SH-SY5Y (cell line): Measurements from ENCODE around the gene HSD11B2.

ENCODE experiments used
- GATA2 ChIP-seq: IDR thresholded peaks from 2 replicates; pipeline ENCODE4 v1.6.1; 2011; ENCODE audit warnings: mild to moderate bottlenecking, low read depth, low read length
- GATA3 ChIP-seq: IDR thresholded peaks from 2 replicates; pipeline ENCODE4 v1.6.1; 2011; ENCODE audit warnings: low read depth, mild to moderate bottlenecking, low read length, moderate library complexity

DNA sequence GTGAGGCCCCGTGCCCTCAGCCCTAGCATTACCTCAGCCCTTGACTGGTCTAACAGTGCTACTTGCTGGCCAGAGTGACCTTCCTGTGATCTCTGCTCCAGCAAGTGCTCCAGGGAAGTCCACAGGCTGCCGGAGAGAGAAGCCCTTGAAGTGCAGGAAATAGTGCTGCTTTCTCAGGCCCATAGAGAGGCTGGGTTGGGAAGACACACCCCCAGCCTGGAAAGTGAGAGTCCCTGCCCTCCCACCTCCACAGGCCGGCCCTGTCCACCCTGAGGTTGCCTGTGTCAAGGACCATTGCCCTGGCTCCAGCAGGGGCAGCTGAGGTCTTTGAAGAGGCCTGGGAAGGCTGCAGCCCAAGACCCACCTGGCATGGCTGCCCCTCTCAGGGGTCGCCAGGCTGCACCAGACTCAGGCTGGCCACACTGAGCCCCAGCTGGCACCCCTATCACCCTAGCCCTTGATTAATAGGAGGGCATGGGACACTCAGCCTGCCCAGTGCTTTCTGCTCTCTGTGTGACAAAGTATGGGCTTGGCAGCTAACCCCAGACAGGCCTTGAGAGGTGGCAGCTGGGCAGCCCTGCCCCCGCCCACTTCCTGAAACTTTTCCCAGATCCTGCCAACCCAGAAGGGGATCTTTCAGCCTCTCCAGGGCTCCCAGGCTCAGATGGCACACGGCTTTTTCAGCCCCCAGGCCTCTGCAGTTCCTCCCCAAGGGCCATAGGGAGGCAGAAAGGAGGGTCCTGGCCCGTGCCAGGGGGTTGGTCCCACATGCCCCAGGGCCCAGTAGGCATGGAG, 28.3 kb downstream of the HSD11B2 start:
- TF ChIP-seq GATA2 (no peak), GATA3 (no peak)
